ENCODE results near the gene FAM83B.
"Not testable (repeated sequence)": the region's sequence is repeated elsewhere in the genome, so short reads cannot be mapped to it uniquely, and the experiment has no call there.

The FAM83B gene, protein sequence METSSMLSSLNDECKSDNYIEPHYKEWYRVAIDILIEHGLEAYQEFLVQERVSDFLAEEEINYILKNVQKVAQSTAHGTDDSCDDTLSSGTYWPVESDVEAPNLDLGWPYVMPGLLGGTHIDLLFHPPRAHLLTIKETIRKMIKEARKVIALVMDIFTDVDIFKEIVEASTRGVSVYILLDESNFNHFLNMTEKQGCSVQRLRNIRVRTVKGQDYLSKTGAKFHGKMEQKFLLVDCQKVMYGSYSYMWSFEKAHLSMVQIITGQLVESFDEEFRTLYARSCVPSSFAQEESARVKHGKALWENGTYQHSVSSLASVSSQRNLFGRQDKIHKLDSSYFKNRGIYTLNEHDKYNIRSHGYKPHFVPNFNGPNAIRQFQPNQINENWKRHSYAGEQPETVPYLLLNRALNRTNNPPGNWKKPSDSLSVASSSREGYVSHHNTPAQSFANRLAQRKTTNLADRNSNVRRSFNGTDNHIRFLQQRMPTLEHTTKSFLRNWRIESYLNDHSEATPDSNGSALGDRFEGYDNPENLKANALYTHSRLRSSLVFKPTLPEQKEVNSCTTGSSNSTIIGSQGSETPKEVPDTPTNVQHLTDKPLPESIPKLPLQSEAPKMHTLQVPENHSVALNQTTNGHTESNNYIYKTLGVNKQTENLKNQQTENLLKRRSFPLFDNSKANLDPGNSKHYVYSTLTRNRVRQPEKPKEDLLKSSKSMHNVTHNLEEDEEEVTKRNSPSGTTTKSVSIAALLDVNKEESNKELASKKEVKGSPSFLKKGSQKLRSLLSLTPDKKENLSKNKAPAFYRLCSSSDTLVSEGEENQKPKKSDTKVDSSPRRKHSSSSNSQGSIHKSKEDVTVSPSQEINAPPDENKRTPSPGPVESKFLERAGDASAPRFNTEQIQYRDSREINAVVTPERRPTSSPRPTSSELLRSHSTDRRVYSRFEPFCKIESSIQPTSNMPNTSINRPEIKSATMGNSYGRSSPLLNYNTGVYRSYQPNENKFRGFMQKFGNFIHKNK

DNA sequence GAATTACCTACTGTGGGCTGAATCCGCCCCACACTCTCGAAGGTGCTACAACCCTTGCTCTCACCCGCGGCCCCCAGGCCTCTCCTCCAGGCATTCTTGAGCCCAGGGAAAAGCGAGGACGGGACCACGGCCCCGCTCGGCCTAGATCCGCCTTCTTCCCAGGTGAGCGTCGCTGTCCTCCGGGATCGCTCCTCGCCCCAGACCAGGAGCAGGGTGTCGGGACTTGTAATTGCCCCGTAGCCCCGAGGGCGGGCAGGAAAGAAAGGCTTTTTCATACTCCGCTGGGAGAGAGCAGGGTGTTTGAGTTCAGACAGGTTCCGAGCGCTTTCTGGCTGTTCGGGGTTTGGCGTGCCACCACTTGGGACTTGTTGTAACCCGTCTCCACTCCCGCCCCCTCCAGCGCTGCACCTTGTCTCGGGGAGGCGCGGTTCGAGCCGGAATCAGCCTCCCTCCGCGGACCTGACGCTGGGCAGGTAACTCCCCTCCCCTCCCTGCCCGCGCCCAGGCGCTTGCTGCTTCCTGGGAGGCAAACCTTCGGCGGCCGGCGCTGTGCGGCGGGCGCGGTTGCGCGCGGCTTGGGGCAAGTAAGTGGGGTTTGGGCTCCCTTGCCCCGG, at the start of gene FAM83B:
TSS of gene FAM83B (plus strand) at position 529 of the 614 bp plus-strand sequence. CDS start 23,476 bp downstream, outside the sequence.
- no peak within 1 kb of the TSS for H3K27ac Mint-ChIP-seq
- H3K27me3 Mint-ChIP-seq: peaks cover 25% of the 10 kb centered on the region
- no peaks in the 10 kb centered on the region for H3K4me1 Mint-ChIP-seq
- no peak within 1 kb of the TSS for H3K4me3 Mint-ChIP-seq
- H3K36me3 Mint-ChIP-seq: peaks cover 1% of the 10 kb centered on the region
- H3K9me3 Mint-ChIP-seq: peaks cover 19% of the 10 kb centered on the region

DNA sequence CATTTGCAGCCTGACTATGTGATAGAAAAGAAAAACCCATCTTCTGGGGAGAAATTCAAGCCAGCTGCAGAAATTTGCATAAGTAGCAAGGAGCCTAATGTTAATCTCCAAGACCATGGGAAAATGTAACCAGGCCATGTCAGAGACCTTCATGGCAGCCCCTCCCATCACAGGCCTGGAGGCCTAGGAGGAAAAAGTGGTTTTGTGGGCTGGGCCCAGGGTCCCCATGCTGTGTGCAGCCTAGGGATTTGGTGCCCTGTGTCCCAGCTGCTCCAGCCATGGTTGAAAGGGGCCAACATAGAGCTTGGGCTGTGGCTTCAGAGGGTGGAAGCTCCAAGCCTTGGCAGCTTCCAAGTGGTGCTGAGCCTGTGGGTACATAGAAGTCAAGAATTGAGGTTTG, 49.7 kb upstream of the FAM83B start:
- H3K36me3 Mint-ChIP-seq, H3K27ac Mint-ChIP-seq, H3K4me1 Mint-ChIP-seq, H3K4me3 Mint-ChIP-seq, H3K9me3 Mint-ChIP-seq, H3K27me3 Mint-ChIP-seq: not testable (repeated sequence)

DNA sequence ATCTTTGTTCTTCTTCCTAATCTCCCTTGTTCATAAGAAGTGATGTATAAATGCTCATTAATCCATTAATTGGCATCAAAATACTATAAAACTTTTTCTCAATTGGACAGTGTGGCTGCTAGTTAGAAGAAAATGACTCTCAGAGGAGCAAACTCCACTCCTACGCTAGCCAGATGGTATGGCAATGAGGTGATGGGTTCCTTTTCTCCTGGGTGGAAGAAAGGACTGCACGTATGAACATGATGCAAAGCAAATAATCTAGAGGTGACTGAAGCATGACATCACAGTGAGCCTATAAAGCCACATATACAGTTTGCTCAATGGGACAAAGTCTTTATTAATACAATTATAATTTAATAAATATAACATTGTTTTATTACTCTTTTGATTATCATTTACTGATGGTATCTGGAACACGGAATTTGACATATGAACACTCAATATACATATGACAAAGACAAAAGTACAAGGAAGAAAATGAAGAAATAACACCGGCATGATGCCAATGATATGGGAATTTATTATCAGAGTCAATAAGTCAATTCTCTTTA, 46.4 kb upstream of the FAM83B start:
- no peak overlapping the region for H3K27ac Mint-ChIP-seq
- no peaks in the 10 kb centered on the region for H3K27me3 Mint-ChIP-seq
- peaks cover 19% of the 10 kb centered on the region for H3K9me3 Mint-ChIP-seq
- no peaks in the 10 kb centered on the region for H3K36me3 Mint-ChIP-seq
- H3K4me1 Mint-ChIP-seq: no peaks in the 10 kb centered on the region
- H3K4me3 Mint-ChIP-seq: no peak overlapping the region

DNA sequence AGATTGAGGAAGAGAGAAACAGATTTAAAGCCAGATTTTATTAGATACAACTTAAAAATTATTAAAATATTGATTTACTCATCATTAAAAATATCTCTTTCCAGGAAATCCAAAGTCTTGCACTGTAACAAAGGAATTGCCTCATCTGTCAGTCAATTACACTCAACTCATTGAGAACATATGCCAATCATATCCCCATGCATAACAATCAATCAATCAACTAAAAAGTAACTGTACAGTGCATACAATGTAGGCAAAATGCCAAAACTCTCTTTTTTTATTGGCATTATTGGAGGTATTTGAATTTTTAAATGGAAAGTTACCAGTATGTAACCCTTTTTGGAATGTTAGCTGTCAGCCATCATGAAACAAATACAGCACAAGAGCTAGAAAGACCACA, 45.3 kb upstream of the FAM83B start:
- Mint-ChIP-seq H3K27me3 (no peaks in the 10 kb centered on the region), H3K36me3 (no peaks in the 10 kb centered on the region), H3K9me3 (peaks cover 14% of the 10 kb centered on the region), H3K4me1 (no peaks in the 10 kb centered on the region), H3K4me3 (no peak overlapping the region), H3K27ac (no peak overlapping the region)

DNA sequence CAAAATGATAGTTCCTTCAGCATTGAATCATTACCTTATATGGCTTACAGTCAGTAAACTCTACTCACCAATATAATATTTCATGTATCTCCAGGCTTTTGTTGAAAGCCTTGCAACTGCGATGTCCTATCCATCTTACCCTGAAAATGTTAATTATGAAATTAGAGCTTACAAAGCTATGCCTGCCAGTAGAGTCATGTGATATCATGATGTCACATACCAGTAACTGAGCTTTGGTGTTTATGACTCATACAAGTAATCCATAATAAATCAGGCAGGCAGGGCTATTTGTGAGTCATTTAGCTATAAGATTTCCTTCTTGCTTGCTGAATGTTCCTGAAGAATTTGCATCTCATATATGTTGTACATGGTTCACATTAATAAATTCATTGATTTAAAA, 44.9 kb upstream of the FAM83B start:
- no peaks in the 10 kb centered on the region for H3K36me3 Mint-ChIP-seq
- H3K27ac Mint-ChIP-seq: no peak overlapping the region
- no peaks in the 10 kb centered on the region for H3K4me1 Mint-ChIP-seq
- H3K9me3 Mint-ChIP-seq: peaks cover 14% of the 10 kb centered on the region
- no peak overlapping the region for H3K4me3 Mint-ChIP-seq
- no peaks in the 10 kb centered on the region for H3K27me3 Mint-ChIP-seq

DNA sequence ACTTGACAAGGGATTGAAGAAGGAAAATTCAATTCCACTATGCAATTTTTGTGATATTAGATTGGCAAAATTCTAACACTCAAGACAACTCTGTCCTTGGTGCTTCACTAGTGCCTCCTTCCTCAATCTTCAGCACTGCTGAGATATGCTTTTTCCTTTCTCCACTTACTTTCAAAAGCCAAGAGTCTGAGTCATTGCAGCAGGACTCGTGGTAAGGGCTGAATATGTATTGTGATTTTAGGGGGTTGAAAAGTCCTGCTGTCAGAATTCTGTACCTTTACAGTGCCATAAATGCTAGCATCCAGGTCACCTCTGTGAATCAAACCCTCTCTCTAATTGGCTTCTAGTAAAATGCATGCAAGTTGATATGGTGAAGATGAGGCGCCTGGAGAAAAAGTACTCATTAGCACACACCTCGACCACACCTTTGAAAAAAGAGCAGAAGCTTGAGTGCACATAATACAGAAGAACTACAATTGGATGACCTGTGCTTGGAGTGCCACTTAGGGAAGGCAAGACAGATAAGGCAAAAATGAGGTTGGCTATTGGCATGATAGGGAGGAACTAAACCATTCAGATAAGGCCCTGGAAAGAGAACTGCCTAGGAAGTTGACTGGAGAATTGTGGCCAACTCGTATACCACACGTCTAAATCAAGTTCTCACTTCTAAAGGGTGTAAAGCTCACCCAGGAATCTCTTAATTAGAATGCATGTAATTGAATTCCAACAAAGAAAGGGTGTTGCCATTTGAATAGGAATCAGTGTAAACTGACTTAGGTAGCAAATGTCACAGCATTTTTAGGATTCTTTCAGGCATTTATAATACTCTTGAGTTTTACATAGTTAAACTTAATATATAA, 43.6 kb upstream of the FAM83B start:
- no peaks in the 10 kb centered on the region for H3K4me1 Mint-ChIP-seq
- H3K4me3 Mint-ChIP-seq: no peak overlapping the region
- no peaks in the 10 kb centered on the region for H3K36me3 Mint-ChIP-seq
- peaks cover 13% of the 10 kb centered on the region for H3K9me3 Mint-ChIP-seq
- no peak overlapping the region for H3K27ac Mint-ChIP-seq
- no peaks in the 10 kb centered on the region for H3K27me3 Mint-ChIP-seq

DNA sequence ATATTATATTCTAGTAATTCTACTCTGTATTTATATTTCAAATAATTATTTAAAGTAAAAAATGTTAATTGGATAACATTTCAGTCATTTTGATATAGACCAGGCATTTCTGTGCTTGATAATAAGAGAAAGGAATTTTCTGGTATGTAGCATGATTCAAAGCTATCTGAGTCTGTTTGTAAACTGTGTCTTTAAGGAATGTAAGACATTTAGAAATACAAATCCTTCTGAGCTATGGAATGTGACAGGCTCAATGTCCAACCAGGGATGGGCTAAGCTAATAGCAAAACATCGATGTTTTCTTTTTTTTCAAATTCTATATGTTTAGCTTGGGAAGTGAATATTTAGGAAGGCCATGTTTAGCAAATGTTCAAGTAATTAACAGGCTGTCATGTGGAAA, 41.5 kb upstream of the FAM83B start:
- no peak overlapping the region for H3K27ac Mint-ChIP-seq
- H3K9me3 Mint-ChIP-seq: peaks cover 10% of the 10 kb centered on the region
- no peaks in the 10 kb centered on the region for H3K36me3 Mint-ChIP-seq
- no peaks in the 10 kb centered on the region for H3K4me1 Mint-ChIP-seq
- no peaks in the 10 kb centered on the region for H3K27me3 Mint-ChIP-seq
- no peak overlapping the region for H3K4me3 Mint-ChIP-seq

DNA sequence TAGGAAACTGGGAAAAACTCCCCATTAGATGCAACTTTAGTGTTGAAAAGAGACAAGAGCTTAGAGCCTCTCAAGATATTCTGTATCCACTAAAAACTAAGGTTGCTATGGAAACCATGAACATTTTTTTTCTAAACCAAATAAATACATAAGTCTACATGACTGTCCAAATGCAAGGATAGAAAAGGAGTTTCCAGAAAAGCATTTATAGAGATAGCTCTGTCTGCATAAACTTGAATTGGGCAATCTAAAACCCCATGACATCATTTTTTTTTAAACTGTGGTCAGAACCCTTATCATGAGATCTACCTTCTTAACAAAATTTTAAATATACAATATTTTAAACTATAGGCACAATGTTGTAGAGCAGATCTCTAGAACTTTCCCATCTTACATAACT, 36.4 kb upstream of the FAM83B start:
- H3K27me3 Mint-ChIP-seq: no peaks in the 10 kb centered on the region
- H3K4me3 Mint-ChIP-seq: no peak overlapping the region
- H3K36me3 Mint-ChIP-seq: no peaks in the 10 kb centered on the region
- H3K27ac Mint-ChIP-seq: no peak overlapping the region
- peaks cover 6% of the 10 kb centered on the region for H3K9me3 Mint-ChIP-seq
- no peaks in the 10 kb centered on the region for H3K4me1 Mint-ChIP-seq

DNA sequence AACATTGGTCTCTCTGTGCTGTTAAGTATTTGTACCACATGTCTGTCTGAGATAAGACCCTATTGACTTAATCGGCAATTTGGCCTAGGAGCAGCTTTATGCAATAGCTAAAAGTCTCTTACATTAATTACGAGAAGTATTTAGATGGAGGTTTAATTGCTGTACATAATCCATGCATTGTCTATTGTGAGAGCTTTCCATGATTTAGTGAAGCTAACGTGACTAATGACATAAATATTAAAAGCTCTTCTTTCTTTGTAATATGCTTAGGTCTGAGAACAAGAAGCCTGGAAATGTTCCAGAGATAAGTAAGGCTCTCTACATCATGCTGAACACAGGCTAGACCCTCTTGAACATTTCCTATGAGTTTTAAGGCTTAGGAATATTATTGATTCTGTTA, 32.7 kb upstream of the FAM83B start:
- no peak overlapping the region for H3K27ac Mint-ChIP-seq
- no peak overlapping the region for H3K4me3 Mint-ChIP-seq
- H3K27me3 Mint-ChIP-seq: no peaks in the 10 kb centered on the region
- no peaks in the 10 kb centered on the region for H3K4me1 Mint-ChIP-seq
- no peaks in the 10 kb centered on the region for H3K36me3 Mint-ChIP-seq
- H3K9me3 Mint-ChIP-seq: peaks cover 6% of the 10 kb centered on the region

DNA sequence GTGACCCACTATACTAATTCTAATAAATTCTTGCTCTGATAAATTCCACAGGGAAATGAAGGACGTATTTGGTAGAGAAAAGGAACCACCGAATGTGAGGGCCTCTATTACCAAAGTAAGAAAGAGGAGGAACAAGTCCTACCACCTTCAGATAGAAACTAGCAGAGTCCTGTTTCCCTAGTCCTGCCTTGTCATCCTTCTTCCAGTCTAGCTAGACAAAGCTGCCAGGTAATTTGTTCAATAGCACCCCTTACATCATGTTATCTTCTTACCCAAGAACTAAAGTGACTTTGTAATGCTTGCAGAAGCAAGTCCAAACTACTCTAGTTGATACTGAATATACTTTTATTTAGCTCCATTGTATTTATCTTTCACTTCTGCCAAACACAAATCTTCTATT, 29.3 kb upstream of the FAM83B start:
- no peaks in the 10 kb centered on the region for H3K9me3 Mint-ChIP-seq
- H3K27ac Mint-ChIP-seq: no peak overlapping the region
- H3K36me3 Mint-ChIP-seq: no peaks in the 10 kb centered on the region
- H3K27me3 Mint-ChIP-seq: no peaks in the 10 kb centered on the region
- H3K4me1 Mint-ChIP-seq: no peaks in the 10 kb centered on the region
- no peak overlapping the region for H3K4me3 Mint-ChIP-seq

DNA sequence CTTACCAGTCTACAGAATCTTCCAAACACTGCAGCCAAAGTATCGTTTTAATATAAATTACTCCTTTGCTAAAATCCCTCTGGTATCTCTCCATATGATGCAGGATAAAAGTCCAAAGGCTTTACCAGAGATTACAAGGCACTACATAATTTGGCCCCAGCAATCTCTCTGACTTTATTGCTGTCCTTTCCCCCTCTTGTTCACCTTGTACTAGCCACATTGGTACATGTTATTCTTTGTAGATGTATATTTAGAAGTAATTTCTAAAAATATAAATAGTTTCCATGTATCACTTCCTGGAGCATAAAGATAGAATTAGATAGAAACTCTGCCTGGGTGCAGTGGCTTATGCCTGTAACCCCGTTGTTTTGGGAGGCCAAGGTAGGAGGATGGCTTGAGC, 28.7 kb upstream of the FAM83B start:
- Mint-ChIP-seq H3K4me3 (no peak overlapping the region), H3K27ac (no peak overlapping the region), H3K4me1 (no peaks in the 10 kb centered on the region), H3K36me3 (no peaks in the 10 kb centered on the region), H3K27me3 (no peaks in the 10 kb centered on the region), H3K9me3 (no peaks in the 10 kb centered on the region)

DNA sequence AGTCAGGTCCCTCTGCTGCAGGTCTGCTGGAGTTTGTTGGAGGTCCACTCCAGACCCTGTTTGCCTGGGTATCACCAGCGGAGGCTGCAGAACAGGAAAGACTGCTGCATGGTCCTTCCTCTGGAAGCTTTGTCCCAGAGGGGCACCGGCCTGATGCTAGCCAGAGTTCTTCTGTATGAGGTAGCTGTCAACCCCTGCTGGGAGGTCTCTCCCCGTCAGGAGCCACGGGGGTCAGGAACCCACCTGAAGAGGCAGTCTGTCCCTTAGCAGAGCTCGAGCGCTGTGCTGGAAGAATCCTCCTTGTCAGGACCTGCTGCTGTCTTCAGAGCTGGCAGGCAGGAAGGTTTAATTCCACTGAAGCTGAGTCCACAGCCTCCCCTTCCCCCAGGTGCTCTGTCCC, 22.3 kb upstream of the FAM83B start:
- not testable (repeated sequence) for H3K4me3 Mint-ChIP-seq, H3K4me1 Mint-ChIP-seq, H3K36me3 Mint-ChIP-seq, H3K27ac Mint-ChIP-seq, H3K27me3 Mint-ChIP-seq
- H3K9me3 Mint-ChIP-seq: peaks cover 10% of the 10 kb centered on the region

DNA sequence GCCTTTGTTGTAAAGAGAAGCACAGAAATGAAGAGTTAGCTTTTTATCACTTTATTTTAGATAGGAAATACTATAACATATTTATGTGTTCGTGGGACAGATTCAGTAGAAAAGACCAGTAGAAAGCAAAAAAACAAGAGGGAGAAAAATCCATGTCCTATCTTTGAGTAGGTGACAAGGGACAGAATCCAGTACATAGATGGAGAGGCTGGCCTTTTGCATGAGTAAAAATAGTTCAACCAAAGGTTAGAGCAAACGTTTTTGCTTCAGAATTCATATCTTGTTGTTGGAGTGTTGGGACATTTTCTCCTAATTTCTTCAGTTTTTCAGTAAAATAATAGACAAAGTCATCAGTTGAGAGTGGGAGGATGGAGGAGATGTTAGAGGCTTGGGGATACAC, 19.6 kb upstream of the FAM83B start:
- H3K27me3 Mint-ChIP-seq: no peaks in the 10 kb centered on the region
- peaks cover 10% of the 10 kb centered on the region for H3K9me3 Mint-ChIP-seq
- H3K27ac Mint-ChIP-seq: no peak overlapping the region

DNA sequence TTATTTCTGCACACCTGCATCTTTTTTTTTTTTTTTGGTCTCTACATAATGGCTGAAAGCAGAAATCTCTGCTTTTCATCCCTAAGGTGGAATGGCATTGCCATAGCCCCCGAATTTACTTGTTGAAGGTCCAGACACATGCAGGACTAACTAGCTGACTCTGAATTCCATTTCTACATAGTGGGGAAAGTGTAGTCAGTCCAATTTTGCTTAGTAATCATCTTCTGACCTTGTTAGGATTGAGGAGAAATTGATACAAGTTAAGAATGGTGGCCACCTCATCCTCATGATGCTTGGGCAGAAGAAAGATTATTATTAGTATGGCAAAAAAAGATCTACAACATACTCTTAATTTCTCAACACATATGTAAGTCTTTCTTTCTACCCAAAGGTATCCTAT, 16.4 kb upstream of the FAM83B start:
- H3K36me3 Mint-ChIP-seq: no peaks in the 10 kb centered on the region
- H3K27me3 Mint-ChIP-seq: no peaks in the 10 kb centered on the region
- H3K4me3 Mint-ChIP-seq: no peak overlapping the region
- H3K9me3 Mint-ChIP-seq: peaks cover 10% of the 10 kb centered on the region
- no peaks in the 10 kb centered on the region for H3K4me1 Mint-ChIP-seq
- H3K27ac Mint-ChIP-seq: no peak overlapping the region

More for the DNA sequence above, 19.6 kb upstream of the FAM83B start:
- Mint-ChIP-seq H3K36me3 (no peaks in the 10 kb centered on the region), H3K4me1 (no peaks in the 10 kb centered on the region), H3K4me3 (no peak overlapping the region)

DNA sequence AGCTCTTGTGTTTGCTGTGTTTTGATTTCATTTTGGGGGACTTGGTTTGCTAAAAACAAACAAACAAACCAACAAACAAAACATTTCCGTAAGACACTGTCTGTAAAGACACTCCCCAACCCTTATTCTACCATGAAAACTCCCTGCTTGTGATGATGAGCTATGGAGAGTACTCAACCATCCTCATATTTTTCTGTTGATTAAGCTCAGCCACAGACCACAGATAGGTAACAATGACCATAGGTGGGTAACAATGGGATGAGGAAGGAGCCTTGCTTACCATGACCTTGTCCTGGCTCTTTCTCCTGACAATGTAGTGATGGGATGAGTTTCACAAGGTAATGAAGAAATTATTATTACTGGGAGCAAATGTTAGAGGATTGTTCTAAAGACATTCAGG, 11.4 kb upstream of the FAM83B start:
- no peaks in the 10 kb centered on the region for H3K4me1 Mint-ChIP-seq
- no peak overlapping the region for H3K4me3 Mint-ChIP-seq
- H3K27ac Mint-ChIP-seq: no peak overlapping the region
- no peaks in the 10 kb centered on the region for H3K27me3 Mint-ChIP-seq
- no peaks in the 10 kb centered on the region for H3K9me3 Mint-ChIP-seq
- no peaks in the 10 kb centered on the region for H3K36me3 Mint-ChIP-seq
